ENCODE results near the gene HES4. TPM values are rescaled to one million over a fixed set of nuclear protein-coding genes. Genes with fewer than 3 reads are reported as not detected.
"Not testable (repeated sequence)": the region's sequence is repeated elsewhere in the genome, so short reads cannot be mapped to it uniquely, and the experiment has no call there.

HES4 gene
- total RNA-seq, 1 experiment from 2014 or later = 0.48 TPM

GRCh38 chr1:1033731-1034438 lies 34.0 kb upstream of the HES4 start:
- DNase-seq (ENCODE audit: low read depth) = no peak

DNA sequence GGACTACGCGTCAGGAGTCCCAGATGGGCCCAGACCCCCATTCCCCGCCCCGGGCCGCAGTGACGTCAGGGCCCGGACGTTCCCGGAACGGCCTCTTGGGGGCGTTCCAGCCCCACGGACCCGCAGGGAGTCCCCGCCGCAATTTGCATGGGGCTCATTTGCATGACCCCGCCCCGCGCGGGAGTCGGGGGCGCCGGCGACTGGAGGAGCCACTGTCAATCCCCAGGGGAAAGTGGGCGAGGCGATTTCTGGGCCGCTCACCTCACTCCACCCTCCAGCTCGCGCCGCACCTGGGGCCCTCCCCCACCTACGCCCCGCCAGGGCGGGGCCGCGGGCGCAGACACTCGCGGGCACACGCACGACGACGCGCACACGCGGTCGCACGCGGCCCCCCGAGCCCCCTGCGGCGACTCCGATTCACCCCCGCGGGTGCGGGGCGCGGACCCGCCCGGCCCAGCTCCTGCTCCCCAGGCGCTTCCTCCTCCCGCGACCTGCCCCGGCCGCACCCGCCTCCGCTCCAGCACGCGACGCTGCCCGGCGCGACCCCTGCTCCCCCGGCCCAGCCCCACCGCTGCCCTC lies 33.2 kb upstream of the HES4 start:
- no peak for DNase-seq (ENCODE audit: low read depth)

- no peak for DNase-seq (ENCODE audit: low read depth)
Measured at GRCh38 chr1:1032424-1032823, 32.5 kb upstream of the HES4 start.

DNA sequence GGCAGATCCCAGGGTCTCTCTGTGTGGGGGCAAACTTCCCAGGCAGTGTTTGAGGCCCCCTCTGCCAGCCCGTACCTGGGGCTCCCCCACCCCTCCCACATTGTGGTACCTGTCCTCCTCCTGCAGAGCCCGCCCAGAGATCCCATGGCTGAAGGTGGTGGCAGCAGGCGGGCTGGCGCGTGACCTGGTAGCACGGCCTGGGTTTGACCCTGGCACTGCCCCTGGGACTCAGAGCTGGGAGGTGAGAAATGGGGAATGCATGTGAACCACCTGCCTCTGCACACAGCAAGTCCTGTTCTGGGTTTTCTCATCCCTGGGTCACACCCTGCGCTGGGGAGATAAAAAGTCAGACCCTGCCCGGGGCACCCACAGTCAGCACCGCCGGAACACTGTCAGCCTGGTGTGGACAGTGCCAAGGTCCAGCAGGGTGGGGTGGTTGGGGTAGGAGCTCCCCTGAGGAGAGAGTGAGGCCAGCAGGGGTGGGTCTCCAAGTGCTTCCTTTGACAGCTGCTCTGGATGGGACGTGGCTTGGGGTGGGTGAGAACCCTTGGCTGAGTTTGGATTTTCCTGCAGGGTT lies 31.9 kb upstream of the HES4 start:
- no peak for DNase-seq (ENCODE audit: low read depth)

GRCh38 chr1:1030867-1031658 lies 31.2 kb upstream of the HES4 start:
- DNase-seq (ENCODE audit: low read depth) = not testable (repeated sequence)

GRCh38 chr1:1027791-1028190 lies 27.9 kb upstream of the HES4 start:
- no peak for DNase-seq (ENCODE audit: low read depth)

DNA sequence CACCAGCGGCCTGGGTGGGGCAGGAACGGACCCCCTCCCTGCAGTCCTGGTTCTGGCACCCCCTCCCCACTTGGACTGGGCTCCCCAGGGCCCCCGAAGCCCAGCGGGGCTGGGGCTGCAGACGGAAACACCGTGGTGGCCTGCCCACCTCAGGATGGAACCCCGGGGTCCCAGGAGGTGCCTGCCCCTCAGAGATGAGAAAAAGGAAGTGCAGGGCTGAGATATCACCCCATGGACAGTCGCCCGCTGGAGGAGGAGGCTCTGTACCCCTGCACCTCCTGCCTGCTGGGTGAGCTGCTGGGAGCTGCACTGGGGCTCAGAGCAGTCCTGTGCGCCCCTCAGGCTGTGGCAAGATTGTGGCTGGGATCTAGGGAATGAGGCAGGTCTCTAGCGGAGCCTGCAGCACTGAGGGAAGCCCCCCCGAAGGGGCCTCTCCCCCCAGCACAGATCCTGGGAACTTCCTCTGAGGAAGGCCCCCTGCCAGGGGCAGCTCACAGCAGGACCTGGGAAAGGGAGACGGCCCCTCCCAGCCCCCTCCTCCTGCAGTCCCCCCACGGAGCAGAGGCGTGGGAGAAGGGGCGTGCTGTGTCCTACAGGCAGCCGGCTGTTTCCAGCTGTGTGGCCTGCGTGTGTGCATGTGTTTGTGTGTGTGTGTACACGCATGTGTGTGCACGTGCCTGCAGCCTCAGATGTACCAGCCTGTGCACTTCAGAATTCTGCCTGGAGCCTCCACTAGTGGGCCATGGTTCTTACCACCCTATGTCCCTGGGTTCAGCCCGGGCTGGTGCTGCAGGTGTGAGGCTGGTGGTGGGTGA lies 26.9 kb upstream of the HES4 start:
- no peak for DNase-seq (ENCODE audit: low read depth)

DNA sequence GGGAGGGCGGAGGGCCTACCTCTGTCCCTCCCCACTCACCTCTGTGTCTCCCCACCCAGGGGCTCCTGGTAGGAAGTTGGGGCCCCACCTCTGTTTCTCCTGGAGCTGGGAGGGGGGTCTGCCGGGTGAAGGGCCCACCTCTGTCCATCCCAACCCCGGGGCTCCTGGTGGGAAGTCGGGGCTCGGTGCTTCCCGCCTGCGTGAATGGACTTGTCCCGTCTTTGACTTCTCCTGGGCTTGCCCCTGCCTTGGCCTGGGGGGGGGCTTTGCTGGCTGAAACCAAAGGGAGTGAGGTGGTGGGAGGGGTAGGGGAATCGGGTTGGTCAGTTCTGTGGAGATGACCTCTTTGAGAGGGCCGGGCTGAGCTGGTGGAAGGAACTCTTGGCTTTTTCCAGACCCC lies 25.8 kb upstream of the HES4 start:
- no peak for DNase-seq (ENCODE audit: low read depth)

DNA sequence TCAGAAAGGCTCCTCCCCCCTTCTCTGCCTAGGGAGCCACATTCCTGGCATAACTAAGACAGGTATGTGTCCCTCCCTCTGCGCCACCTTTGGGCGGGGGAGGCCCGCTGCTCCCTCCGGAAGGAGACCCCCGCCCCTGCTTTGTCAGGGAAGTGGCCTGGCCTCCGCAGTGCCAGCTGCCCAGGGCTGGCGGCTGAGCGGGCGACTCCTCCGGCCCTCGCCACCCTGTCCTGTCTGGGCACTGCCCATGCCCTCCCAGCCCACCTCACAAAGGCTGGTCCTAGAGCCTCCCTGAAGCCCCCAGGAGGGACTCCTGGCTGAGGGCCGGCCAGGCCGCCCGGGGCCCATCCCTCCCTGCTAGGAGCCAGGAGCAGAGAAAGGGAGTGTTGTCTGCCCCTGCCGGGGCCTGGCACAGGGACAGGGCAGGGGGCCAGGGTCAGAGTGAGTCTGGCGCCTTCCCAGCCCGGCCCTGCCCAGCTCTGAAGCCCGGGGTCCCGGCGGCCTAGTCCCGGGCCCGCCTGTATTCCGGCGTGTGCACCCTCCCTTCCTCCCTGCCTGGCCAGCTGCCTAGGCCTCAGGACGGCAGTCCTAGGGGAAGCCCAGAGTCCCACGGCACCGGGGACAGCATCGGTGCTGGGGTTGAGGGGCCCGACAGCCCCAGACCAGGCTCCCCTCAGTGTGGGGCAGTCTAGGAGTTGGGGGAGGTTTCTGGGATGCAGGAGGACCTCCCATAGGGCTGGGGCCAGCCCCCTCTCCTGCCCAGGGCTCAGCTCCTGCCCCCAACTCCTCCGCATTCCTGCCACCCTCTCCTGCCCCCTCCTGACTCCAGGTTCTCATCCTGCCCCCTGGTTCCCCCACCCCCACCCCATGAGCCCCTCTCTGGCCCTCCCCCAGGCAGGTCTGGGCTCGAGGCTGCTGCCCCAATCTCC lies 25.1 kb upstream of the HES4 start:
- no peak for DNase-seq (ENCODE audit: low read depth)

DNA sequence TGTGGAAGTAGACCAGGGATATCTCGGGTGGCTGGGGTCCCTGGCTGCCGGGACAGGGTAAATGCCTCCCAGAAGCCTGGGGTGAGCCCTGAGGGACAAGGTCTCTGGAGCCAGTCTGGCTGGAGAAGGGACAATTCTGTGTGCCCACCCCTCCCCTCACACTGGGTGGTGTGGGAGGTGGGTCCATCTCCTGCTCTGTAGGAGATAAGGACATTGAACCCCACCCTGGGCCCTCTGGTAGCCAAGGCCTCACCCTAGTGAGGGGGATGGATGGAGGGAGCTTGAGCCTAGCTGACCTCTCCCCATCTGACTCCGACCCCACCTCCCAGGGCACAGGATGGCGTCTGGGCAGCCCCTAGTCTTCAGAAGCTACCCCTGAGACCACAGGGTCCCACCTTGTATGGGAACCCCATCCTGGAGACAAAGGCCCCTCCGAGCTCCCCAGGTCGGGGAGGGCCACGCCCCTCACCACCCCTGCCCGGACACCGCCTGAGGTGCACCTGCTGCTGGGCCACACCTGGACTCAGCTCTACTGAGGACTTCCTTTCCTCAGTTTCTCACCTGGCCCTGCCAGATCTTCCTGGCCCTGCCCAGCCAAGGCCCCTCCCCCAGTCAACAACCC lies 24.4 kb upstream of the HES4 start:
- no peak for DNase-seq (ENCODE audit: low read depth)

GRCh38 chr1:1023700-1024099 lies 23.8 kb upstream of the HES4 start:
- DNase-seq (ENCODE audit: low read depth) = no peak

DNA sequence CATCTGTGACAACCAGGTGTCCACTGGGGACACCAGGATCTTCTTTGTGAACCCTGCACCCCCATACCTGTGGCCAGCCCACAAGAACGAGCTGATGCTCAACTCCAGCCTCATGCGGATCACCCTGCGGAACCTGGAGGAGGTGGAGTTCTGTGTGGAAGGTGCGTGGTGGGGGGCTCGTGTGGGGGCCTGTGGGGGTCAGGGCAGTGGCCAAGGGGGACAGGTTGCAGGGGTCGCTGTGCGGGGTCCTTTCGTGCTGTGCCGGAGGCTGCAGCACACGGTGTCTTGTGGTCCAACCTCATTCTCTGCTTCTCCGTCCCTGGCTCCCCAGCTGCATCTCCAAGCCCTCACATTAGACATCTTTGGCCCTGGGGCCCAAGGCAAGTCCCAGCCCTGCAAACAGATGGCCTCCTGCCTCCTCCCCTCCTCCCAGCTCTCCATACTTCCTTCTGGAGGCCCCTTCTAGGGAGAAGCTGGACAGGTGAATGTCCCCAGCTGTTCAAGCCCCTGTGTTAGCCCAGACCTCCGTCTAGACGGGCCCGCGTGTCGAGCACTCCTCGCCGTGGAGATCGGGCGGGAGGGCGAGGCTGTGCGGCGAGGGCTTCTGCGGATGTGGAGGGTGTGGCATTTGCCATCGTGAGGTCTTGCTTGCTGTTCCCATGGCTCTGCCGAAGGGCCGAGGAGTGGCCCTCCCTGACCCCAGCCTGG lies 22.6 kb upstream of the HES4 start:
- DNase-seq (ENCODE audit: low read depth) = no peak

DNA sequence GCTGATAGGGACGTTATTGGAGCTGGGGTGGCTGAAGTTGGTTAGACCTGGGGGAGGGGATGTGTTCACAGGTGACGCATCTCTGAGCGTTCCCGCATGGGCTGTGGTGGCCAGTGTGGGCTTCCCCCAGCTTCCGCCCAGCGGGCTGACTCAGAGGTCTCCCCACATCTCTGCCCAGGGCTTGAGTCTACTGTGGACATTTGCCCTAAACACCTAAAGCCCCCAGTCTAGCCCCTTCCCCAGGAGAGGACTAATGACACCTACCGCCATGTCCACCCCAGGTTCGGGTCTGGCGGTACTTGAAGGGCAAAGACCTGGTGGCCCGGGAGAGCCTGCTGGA lies 22.0 kb upstream of the HES4 start:
- peak; percentile 79 for DNase-seq (ENCODE audit: low read depth)

DNA sequence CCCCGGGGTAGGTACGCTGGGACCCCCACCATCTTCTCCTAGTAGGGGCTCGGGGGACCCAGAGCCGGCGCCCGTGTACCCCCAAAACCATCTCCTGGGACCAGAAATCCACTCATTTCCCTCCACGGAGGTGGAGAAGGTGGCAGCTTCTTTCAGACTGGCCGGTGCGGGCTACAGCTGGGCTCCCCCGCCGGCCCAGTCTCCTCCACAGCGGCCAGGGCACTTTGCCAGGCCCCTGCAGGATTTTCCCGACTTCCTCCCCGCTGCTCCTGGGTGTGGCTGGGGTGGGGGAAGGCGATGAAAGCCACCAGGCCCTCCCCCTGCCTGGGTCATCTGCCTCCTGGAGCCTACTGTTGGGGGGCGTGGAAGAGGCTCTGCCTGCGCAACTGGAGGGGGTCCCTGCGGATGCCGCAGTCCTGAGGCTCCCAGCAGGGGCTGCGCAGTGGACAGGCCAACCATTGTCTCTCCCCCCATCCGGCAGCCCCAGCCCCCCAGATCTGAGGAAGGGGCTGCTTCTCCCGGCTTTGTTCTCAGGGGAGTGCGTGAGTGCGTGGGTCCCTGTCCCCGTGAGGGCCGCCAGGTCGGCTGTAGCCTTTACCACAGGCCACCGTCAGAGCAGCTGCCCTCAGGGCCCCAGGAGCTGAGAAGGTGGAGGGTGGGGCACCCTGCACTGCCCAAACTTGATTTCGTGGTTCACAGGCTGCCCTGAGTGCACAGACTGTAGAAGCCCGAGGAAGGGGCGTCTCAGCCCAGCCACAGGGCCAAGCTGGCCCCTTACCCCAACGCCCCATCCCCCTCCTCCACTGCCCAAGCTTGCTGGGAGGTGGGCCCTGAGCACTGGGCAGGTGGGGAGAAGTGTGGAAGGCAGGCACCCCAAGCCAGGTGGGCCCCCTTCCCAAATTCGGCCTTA lies 21.4 kb upstream of the HES4 start:
- peak; percentile 91 for DNase-seq (ENCODE audit: low read depth)

DNA sequence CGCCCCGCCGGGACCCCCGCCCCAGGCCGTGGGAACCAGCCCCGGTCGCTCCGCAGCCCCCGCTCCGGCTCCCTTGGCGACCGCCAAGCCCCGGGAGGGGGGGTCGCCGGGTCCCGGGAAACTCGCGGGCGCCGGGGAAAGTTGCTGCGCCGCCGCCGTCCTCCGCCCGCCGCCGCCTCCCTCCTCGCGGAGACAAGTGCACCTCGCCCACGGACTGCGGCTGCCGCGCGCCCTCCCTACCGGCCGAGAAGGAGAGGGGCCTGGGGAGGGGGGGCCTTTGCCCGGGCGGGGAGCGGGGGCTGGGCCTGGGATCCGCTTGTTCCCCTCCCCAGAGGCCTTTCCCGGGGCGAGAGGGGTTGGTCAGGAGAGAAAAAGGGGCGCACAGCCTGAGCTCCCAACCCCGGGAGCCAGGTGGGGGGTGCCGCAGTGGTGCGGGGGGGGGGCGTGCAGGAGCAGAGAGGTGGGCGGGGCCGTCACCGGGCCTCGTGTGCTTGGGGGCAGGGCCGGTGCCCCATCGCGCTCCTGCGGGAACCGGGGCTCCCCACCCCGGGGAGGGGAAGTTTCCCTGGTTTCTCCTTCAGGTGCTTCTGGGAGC lies 20.6 kb upstream of the HES4 start:
- no peak for DNase-seq (ENCODE audit: low read depth)

GRCh38 chr1:1020000-1020404 lies 20.1 kb upstream of the HES4 start, which contains the start of gene AGRN:
TSS of gene AGRN (plus strand) at chr1:1020120. CDS start at chr1:1020173, 53 bp downstream.
- DNase-seq (ENCODE audit: low read depth) = peak; percentile 32

DNA sequence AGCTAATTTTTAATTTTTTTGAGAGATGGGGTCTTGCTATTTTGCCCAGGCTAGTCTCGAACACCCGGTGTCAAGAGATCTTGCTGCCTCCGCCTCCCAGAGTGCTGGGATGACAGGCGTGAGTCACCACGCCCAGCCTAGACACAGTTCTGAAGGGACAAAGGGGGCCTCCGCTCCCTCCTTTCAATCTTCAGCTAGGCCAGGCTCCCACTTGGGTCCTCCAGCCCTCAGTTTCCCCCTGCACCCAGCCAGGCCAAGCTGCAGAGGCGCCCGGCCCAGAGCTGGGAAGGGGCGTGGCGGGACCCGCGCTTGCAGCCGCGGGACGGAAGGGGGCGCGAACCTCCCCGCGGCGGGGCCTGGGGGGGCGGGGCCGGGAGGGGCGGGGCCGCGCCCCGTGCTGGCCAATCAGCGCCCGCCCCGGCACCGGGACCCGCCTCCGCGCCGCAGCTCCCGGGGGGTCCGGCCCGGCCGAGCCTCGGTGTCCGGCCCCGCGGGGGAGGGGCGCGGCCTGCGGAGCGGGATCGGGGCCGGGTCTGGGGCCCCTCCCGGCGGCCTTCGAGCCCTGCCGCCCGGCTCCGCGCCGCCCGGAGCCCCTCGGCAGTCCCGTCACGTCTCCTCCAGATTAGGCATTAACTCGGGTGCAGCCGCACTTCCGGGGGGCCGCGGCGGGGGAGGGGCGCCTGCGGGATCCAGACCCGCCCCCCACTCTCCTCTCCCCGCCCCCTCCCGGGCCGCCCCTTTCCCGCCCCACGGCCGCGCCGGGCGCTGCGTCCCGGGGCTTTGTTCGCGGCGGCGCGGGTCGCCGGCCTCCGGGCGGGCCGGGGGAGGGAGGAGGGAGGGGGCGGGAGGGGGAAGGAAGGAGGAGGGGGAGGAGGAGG lies 19.5 kb upstream of the HES4 start:
- peak; percentile 81 for DNase-seq (ENCODE audit: low read depth)

Measured in RPMI7951 (cell line).